Left lobe of liver (tissue), 2 donors: ENCODE results near the gene SFMBT2. TPM values are rescaled to one million over a fixed set of nuclear protein-coding genes. Genes with fewer than 3 reads are reported as not detected.

ENCODE experiments used
- ATAC-seq: fragments of 200-7000 bp; cut with Tn5 transposase; one replicate; pipeline ENCODE4 v1.9.1; 2020; ENCODE audit warnings: mild to moderate bottlenecking, moderate library complexity
- DNase-seq: peaks from one replicate; pipeline ENCODE4 v3.0.0-alpha.2; 2020; ENCODE audit warnings: low spot score
- total RNA-seq: library from RNA; stranded (reverse); gene quantifications from one replicate; pipeline ENCODE4 v1.2.1, GENCODE V29; 2021
- donor health status: DM: no; HTN: no; CAD: no; lungs with moderate emphysema.
- donor health status: DM: no; HTN: yes; CAD: no.

SFMBT2 gene
- total RNA-seq, 1 donor from 2014 or later, result 1.1 TPM

GRCh38 chr10:7426349-7426748 lies 15.5 kb upstream of the SFMBT2 start:
- DNase-seq, result no peak
- ATAC-seq, result no peak

- DNase-seq, result no peak
- no peak for ATAC-seq
Observed at GRCh38 chr10:7425691-7426090, 14.9 kb upstream of the SFMBT2 start.

- ATAC-seq (no peak), DNase-seq (no peak)
Observed at GRCh38 chr10:7424919-7425318, 14.1 kb upstream of the SFMBT2 start.

- DNase-seq (no peak), ATAC-seq (no peak)
Observed at GRCh38 chr10:7424315-7424714, 13.5 kb upstream of the SFMBT2 start.

GRCh38 chr10:7423521-7423920 lies 12.7 kb upstream of the SFMBT2 start:
- ATAC-seq, result no peak
- no peak for DNase-seq

- DNase-seq (no peak), ATAC-seq (no peak)
Observed at GRCh38 chr10:7421526-7421925, 10.7 kb upstream of the SFMBT2 start.

- DNase-seq (no peak), ATAC-seq (no peak)
Observed at GRCh38 chr10:7419998-7420397, 9.2 kb upstream of the SFMBT2 start.

- ATAC-seq, result no peak
- DNase-seq, result no peak
Observed at GRCh38 chr10:7417807-7418206, 7.0 kb upstream of the SFMBT2 start.

GRCh38 chr10:7417103-7417623 lies 6.3 kb upstream of the SFMBT2 start:
- DNase-seq (no peak), ATAC-seq (peak; percentile 43)

GRCh38 chr10:7414766-7415165 lies 3.9 kb upstream of the SFMBT2 start:
- ATAC-seq, result no peak
- no peak for DNase-seq

GRCh38 chr10:7412928-7413282 lies 2.1 kb upstream of the SFMBT2 start:
- no peak for DNase-seq
- ATAC-seq, result no peak

GRCh38 chr10:7412237-7412927 lies 1.5 kb upstream of the SFMBT2 start:
- ATAC-seq (peak; percentile 12), DNase-seq (no peak)

GRCh38 chr10:7411671-7412128 lies 866 bp upstream of the SFMBT2 start:
- ATAC-seq (no peak), DNase-seq (peak; percentile 49)

GRCh38 chr10:7410301-7410861 lies 453 bp downstream of the SFMBT2 start:
- peak; percentile 5 for ATAC-seq
- no peak for DNase-seq

- no peak for ATAC-seq
- no peak for DNase-seq
Observed at GRCh38 chr10:7409732-7410168, 1.1 kb downstream of the SFMBT2 start.

- no peak for DNase-seq
- ATAC-seq, result no peak
Observed at GRCh38 chr10:7409045-7409731, 1.6 kb downstream of the SFMBT2 start.

GRCh38 chr10:7408291-7409044 lies 2.4 kb downstream of the SFMBT2 start:
- ATAC-seq, result peak; percentile 53
- DNase-seq, result peak; percentile 50

GRCh38 chr10:7407368-7408290 lies 3.2 kb downstream of the SFMBT2 start:
- DNase-seq (peak; percentile 49), ATAC-seq (peak; percentile 4)

- no peak for DNase-seq
- peak; percentile 16 for ATAC-seq
Observed at GRCh38 chr10:7406712-7407333, 4.0 kb downstream of the SFMBT2 start.

GRCh38 chr10:7405637-7406036 lies 5.2 kb downstream of the SFMBT2 start:
- no peak for ATAC-seq

More at GRCh38 chr10:7405637-7406036, 5.2 kb downstream of the SFMBT2 start:
- no peak for DNase-seq
